RWPE2 (cell line): ENCODE data around the gene PLA2G4D.

Experiments used
- ATAC-seq: fragments of 200-7000 bp; cut with Tn5 transposase; 3 replicates; pipeline ENCODE4 v1.9.1; 2021; ENCODE audit warnings: low read depth
- DNase-seq: peaks from one replicate; pipeline ENCODE4 v3.0.0-alpha.2; 2020; ENCODE audit warnings: low spot score
- H3K27ac ChIP-seq: fragments of 450-650 bp; 2 replicates; pipeline ENCODE4 v1.5.1; 2017; ENCODE audit warnings: mild to moderate bottlenecking; ENCODE audit not compliant: poor library complexity, severe bottlenecking
- H3K27me3 ChIP-seq: fragments of 250-450 bp; sonication (Bioruptor Pico); 2 replicates; pipeline ENCODE4 v1.5.1; 2021; ENCODE audit warnings: mild to moderate bottlenecking, moderate library complexity; ENCODE audit not compliant: insufficient read depth, poor library complexity, severe bottlenecking
- H3K36me3 ChIP-seq: fragments of 250-450 bp; sonication (Bioruptor Pico); 2 replicates; pipeline ENCODE4 v1.5.1; 2020; ENCODE audit warnings: low read depth, mild to moderate bottlenecking, moderate library complexity
- H3K4me1 ChIP-seq: fragments of 250-450 bp; sonication (Bioruptor Pico); 2 replicates; pipeline ENCODE4 v1.5.1; 2021; ENCODE audit warnings: mild to moderate bottlenecking, moderate library complexity; ENCODE audit not compliant: insufficient read depth, poor library complexity, severe bottlenecking
- H3K4me3 ChIP-seq: fragments of 250-450 bp; sonication (Bioruptor Pico); 2 replicates; pipeline ENCODE4 v1.5.1; 2021; ENCODE audit warnings: mild to moderate bottlenecking, moderate library complexity; ENCODE audit not compliant: severe bottlenecking
- H3K9me3 ChIP-seq: fragments of 250-450 bp; sonication (Bioruptor Pico); 2 replicates; pipeline ENCODE4 v1.5.1; 2021; ENCODE audit warnings: mild to moderate bottlenecking, moderate library complexity; ENCODE audit not compliant: severe bottlenecking
- CTCF ChIP-seq: fragments of 450-650 bp; IDR thresholded peaks from one replicate; pipeline ENCODE4 v1.5.1; 2017; ENCODE audit warnings: mild to moderate bottlenecking, moderate library complexity; ENCODE audit not compliant: poor library complexity, severe bottlenecking

The PLA2G4D gene

GRCh38 chr15:42053010-42053409 lies 41.4 kb downstream of the PLA2G4D start:
- no peak overlapping the region for H3K27ac ChIP-seq
- no peaks in the 10 kb centered on the region for H3K9me3 ChIP-seq
- peaks cover 4% of the 10 kb centered on the region for H3K4me1 ChIP-seq
- no peak for ATAC-seq
- TF ChIP-seq CTCF = no peak
- DNase-seq = no peak
- H3K36me3 ChIP-seq = no peaks in the 10 kb centered on the region
- H3K4me3 ChIP-seq = no peak overlapping the region
- H3K27me3 ChIP-seq = no peaks in the 10 kb centered on the region

GRCh38 chr15:42050484-42051255 lies 43.7 kb downstream of the PLA2G4D start:
- ATAC-seq (no peak), DNase-seq (no peak)
- TF ChIP-seq CTCF = no peak

GRCh38 chr15:42048821-42049200 lies 45.6 kb downstream of the PLA2G4D start:
- Histone ChIP-seq H3K4me1 (no peaks in the 10 kb centered on the region), H3K27me3 (no peaks in the 10 kb centered on the region), H3K9me3 (no peaks in the 10 kb centered on the region), H3K4me3 (no peak overlapping the region), H3K27ac (no peak overlapping the region), H3K36me3 (no peaks in the 10 kb centered on the region)
- peak; percentile 24; the same call in 1 of the 3 replicates for ATAC-seq
- DNase-seq = no peak
- TF ChIP-seq CTCF = no peak

More at GRCh38 chr15:42050484-42051255, 43.7 kb downstream of the PLA2G4D start:
- H3K4me1 ChIP-seq = no peaks in the 10 kb centered on the region
- no peak overlapping the region for H3K27ac ChIP-seq
- H3K27me3 ChIP-seq = no peaks in the 10 kb centered on the region
- no peaks in the 10 kb centered on the region for H3K36me3 ChIP-seq
- no peak overlapping the region for H3K4me3 ChIP-seq
- no peaks in the 10 kb centered on the region for H3K9me3 ChIP-seq

GRCh38 chr15:42048080-42048820 lies 46.1 kb downstream of the PLA2G4D start:
- no peaks in the 10 kb centered on the region for H3K4me1 ChIP-seq
- H3K36me3 ChIP-seq = no peaks in the 10 kb centered on the region
- no peaks in the 10 kb centered on the region for H3K27me3 ChIP-seq
- DNase-seq (no peak), ATAC-seq (no peak)
- no peak overlapping the region for H3K4me3 ChIP-seq
- H3K9me3 ChIP-seq = no peaks in the 10 kb centered on the region
- H3K27ac ChIP-seq = no peak overlapping the region
- no peak for TF ChIP-seq CTCF
